HepG2 (cell line): ENCODE measurements around the gene RABL6. TPM values are rescaled to one million over a fixed set of nuclear protein-coding genes. Genes with fewer than 3 reads are reported as not detected.

Source experiments
- ATAC-seq: fragments of 200-7000 bp; cut with Tn5 transposase; 3 replicates; pipeline ENCODE4 v1.9.1; 2020; ENCODE audit warnings: mild to moderate bottlenecking, moderate library complexity
- BruUV-seq: library from RNA; stranded (reverse); fragments of 400-500 nt; replicated peaks from 2 replicates; lab custom pipeline; 2021; lab: Mats Ljungman, UMichigan
- CTCF ChIA-PET: fragments of 300-600 bp; formaldehyde crosslinking; extraction: SDS; loops from one replicate; lab custom pipeline; 2021; ENCODE audit warnings: low total read pairs, inconsistent platforms, low intra/inter-chr PET ratio; lab: Yijun Ruan, JAX
- POLR2A ChIA-PET: fragments of 350-600 bp; sonication (Branson Sonifier 250); formaldehyde crosslinking; loops from one replicate; lab custom pipeline; 2020; ENCODE audit warnings: antibody characterized with exemption, inconsistent platforms; lab: Yijun Ruan, JAX
- DNase-seq: peaks from one replicate; pipeline ENCODE4 v3.0.0-alpha.2; 2015; ENCODE audit warnings: low spot score
- FAIRE-seq: peaks from 3 replicates; lab custom pipeline; 2011; peaks lifted over from hg19 to GRCh38; lab: Jason Lieb, UNC
- H2AFZ ChIP-seq: one replicate; pipeline ENCODE4 v1.6.1; 2011; ENCODE audit warnings: low read length, inconsistent platforms
- H3K27ac ChIP-seq: fragments of 300-600 bp; 3 replicates; pipeline ENCODE4 v1.8.0; 2011; ENCODE audit warnings: mixed run types, mild to moderate bottlenecking, mixed read lengths, low read length, inconsistent platforms; ENCODE audit not compliant: insufficient read depth; ENCODE audit errors: extremely low read length
- H3K27me3 ChIP-seq, 2 experiments: fragments of 200-600 bp in 1 of 2; 2 replicates in 1 of 2; 3 replicates in 1 of 2; pipeline versions ENCODE4 v1.6.0 to v1.8.0; 2011; ENCODE audit warnings: low read length in 2 of 2, mild to moderate bottlenecking in 2 of 2, moderate library complexity in 2 of 2, inconsistent platforms in 1 of 2; ENCODE audit not compliant: insufficient read depth in 2 of 2, control insufficient read depth in 1 of 2
- H3K36me3 ChIP-seq, 2 experiments: fragments of 200-600 bp in 1 of 2; replicated peaks in 1 of 2; 2 replicates in 1 of 2; 3 replicates in 1 of 2; pipeline versions ENCODE4 v1.5.1 to v1.8.0; 2011; ENCODE audit warnings: low read length in 2 of 2, inconsistent platforms in 1 of 2; ENCODE audit not compliant: insufficient read depth in 2 of 2, control insufficient read depth in 1 of 2
- H3K4me1 ChIP-seq: 2 replicates; pipeline ENCODE4 v1.5.1; 2012; ENCODE audit warnings: low read length, inconsistent platforms; ENCODE audit not compliant: insufficient read depth
- H3K4me2 ChIP-seq: 2 replicates; pipeline ENCODE4 v1.6.0; 2011; ENCODE audit warnings: low read depth, low read length, inconsistent platforms
- H3K4me3 ChIP-seq, 3 experiments: fragments of 200-600 bp in 1 of 3; sonication (generic), shearing (Covaris generic) in 1 of 3; replicated peaks in 1 of 3; 2 replicates each; pipeline ENCODE4 v1.5.1; 2011 to 2016; ENCODE audit warnings: low read length in 3 of 3, inconsistent platforms in 2 of 3, low read depth in 2 of 3, mild to moderate bottlenecking in 2 of 3, control low read depth in 1 of 3, mixed read lengths in 1 of 3; ENCODE audit not compliant: insufficient read depth in 1 of 3
- H3K79me2 ChIP-seq: one replicate; pipeline ENCODE4 v1.6.1; 2011; ENCODE audit warnings: low read length, inconsistent platforms; ENCODE audit not compliant: insufficient read depth
- H3K9ac ChIP-seq: 2 replicates; pipeline ENCODE4 v1.6.0; 2011; ENCODE audit warnings: mild to moderate bottlenecking, low read depth, low read length, inconsistent platforms; ENCODE audit not compliant: insufficient read depth
- H3K9me3 ChIP-seq: 2 replicates; pipeline ENCODE4 v1.5.1; 2012; ENCODE audit warnings: mild to moderate bottlenecking, low read length
- H4K20me1 ChIP-seq: 2 replicates; pipeline ENCODE4 v1.6.0; 2011; ENCODE audit warnings: inconsistent platforms, mild to moderate bottlenecking, low read length, moderate library complexity; ENCODE audit not compliant: insufficient read depth
- ELF3 ChIP-seq: IDR thresholded peaks from 2 replicates; pipeline ENCODE4 v1.6.1; 2016; ENCODE audit warnings: missing genetic modification reagents, missing compliant biosample characterization
- FOXP1 ChIP-seq, 2 experiments: fragments of 450-650 bp in 1 of 2; IDR thresholded peaks; 2 replicates each; pipeline ENCODE4 v1.6.1; 2017 to 2018; ENCODE audit warnings: antibody characterized with exemption in 1 of 2
- GFI1 ChIP-seq: sonication (generic); formaldehyde crosslinking; IDR thresholded peaks from 2 replicates; pipeline ENCODE4 v1.5.0; 2020; ENCODE audit warnings: missing genetic modification reagents, mild to moderate bottlenecking, borderline replicate concordance
- HCFC1 ChIP-seq: fragments of 150-350 bp; IDR thresholded peaks from 2 replicates; pipeline ENCODE4 v1.6.1; 2014; ENCODE audit warnings: low read depth, low read length
- MYC ChIP-seq: sonication (generic); formaldehyde crosslinking; IDR thresholded peaks from 2 replicates; pipeline ENCODE4 v1.9.0; 2021; ENCODE audit warnings: missing genetic modification reagents, borderline replicate concordance
- PITX1 ChIP-seq: sonication (generic); formaldehyde crosslinking; IDR thresholded peaks from 2 replicates; pipeline ENCODE4 v1.5.1; 2020; ENCODE audit warnings: mild to moderate bottlenecking, missing genetic modification reagents
- RARA ChIP-seq: IDR thresholded peaks from 2 replicates; pipeline ENCODE4 v1.6.1; 2016; ENCODE audit warnings: missing genetic modification reagents, missing compliant biosample characterization
- SAP130 ChIP-seq: IDR thresholded peaks from 2 replicates; pipeline ENCODE4 v1.6.1; 2016; ENCODE audit warnings: low read depth
- SIX1 ChIP-seq: sonication (generic); formaldehyde crosslinking; IDR thresholded peaks from 2 replicates; pipeline ENCODE4 v1.4.0; 2020; ENCODE audit warnings: missing genetic modification reagents, borderline replicate concordance
- SOX5 ChIP-seq: IDR thresholded peaks from 2 replicates; pipeline ENCODE4 v1.6.1; 2016; ENCODE audit warnings: borderline replicate concordance
- TARDBP ChIP-seq: sonication (generic); formaldehyde crosslinking; IDR thresholded peaks from 2 replicates; pipeline ENCODE4 v1.8.0; 2022; ENCODE audit warnings: mild to moderate bottlenecking, missing genetic modification reagents
- WGBS: methylation state at CpG from one replicate; pipeline ENCODE4 v1.1.6; 2017; ENCODE audit warnings: low lambda C conversion rate; 5-methylcytosine and 5-hydroxymethylcytosine counted together
- in situ Hi-C: cut with HindIII; loops from 2 replicates; pipeline ENCODE4 v1.10.0; 2017; ENCODE audit warnings: low pct_unique_long_range_greater_than_20kb; ENCODE audit not compliant: extremely low pct_ligation_motif_present
- intact Hi-C: fragments of 100-400 bp; cut with micrococcal nuclease; formaldehyde crosslinking; loops from one replicate; pipeline ENCODE4 v1.10.0; 2022; ENCODE audit not compliant: unreplicated experiment
- polyA plus RNA-seq, 8 experiments: library from polyadenylated mRNA; depleted of rRNA in 3 of 8; stranded (reverse) in 7 of 8; unstranded in 1 of 8; fragments of >200 nt; fragmentation: Illumina TruSeq in 4 of 8; extraction: Trizol in 4 of 8; gene quantifications; 2 replicates each; pipeline versions ENCODE4 v1.2.1 to v1.2.3, GENCODE V29; 2011 to 2016; ENCODE audit warnings: low read depth in 4 of 8, missing spikeins in 1 of 8, mixed read lengths in 1 of 8; ENCODE audit not compliant: insufficient read depth in 1 of 8
- total RNA-seq, 5 experiments: library from RNA; depleted of rRNA; stranded (reverse); fragments of >200 nt; fragmentation: Illumina TruSeq; extraction: Trizol; gene quantifications; 2 replicates each; pipeline ENCODE4 v1.2.3, GENCODE V29; 2016; ENCODE audit warnings: low read depth in 1 of 5
- TF ChIP-seq, protein P1 (sequence below): sonication (generic); formaldehyde crosslinking; IDR thresholded peaks from 2 replicates; pipeline ENCODE4 v1.4.0; 2020; ENCODE audit warnings: missing genetic modification reagents
- TF ChIP-seq, protein P2 (sequence below): sonication (generic); formaldehyde crosslinking; IDR thresholded peaks from 2 replicates; pipeline ENCODE4 v1.5.1; 2020; ENCODE audit warnings: mild to moderate bottlenecking, missing genetic modification reagents, borderline replicate concordance

RABL6 gene
- total and polyA plus RNA-seq, 2 of the 13 experiments (the other 11 are each of a cell fraction or from before 2014, with no cell fraction given), result 81.5 to 125 TPM

DNA sequence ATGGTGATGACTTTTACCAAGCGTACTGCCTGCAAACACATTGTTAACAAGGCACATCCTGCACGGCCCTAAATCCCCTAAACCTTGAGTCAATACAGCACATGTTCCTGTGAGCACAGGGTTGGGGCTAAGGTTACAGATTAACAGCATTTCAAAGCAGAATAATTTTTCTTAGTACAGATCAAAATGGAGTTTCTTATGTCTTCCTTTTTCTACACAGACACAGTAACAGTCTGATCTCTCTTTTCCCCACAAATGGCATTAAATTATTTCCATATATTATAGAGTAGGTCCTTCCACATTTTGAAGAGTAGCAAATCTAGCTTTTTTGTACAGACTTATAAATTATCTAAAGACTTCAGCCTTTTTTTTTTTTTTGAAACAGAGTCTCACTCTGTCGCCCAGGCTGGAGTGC, 18.2 kb upstream of the RABL6 start:
- peak overlapping the region; percentile 91 for H3K27ac ChIP-seq
- 0 out of 5 replicates have a peak, but pooled peaks cover 0 to 12% of the 10 kb centered on the region in 2 experiments for H3K36me3 ChIP-seq
- DNase-seq (peak; percentile 89), FAIRE-seq (peak; percentile 70), ATAC-seq (no peak)
- H3K27me3 ChIP-seq, result no peaks in the 10 kb centered on the region; a peak in 1 of 5 replicates
- 0% methylated on average over 3 of the region's 3 CpGs for WGBS
- H3K4me2 ChIP-seq, result peak overlapping the region; percentile 91
- ChIA-PET POLR2A (interaction anchor here (1.6 kb wide), 1 partner anchor 10 kb away, joined by 22 read pairs; no protein-coding TSS in a partner anchor), CTCF (no interaction called here)
- intact Hi-C loops (loop anchor here (5.0 to 10.0 kb wide), 3 partner anchors 58 to 138 kb away; partner anchors contain the start of genes PHPT1 and TRAF2), in situ Hi-C loops (no loop called here)
- no peaks in the 10 kb centered on the region for H3K9me3 ChIP-seq
- H3K79me2 ChIP-seq, result peaks cover 25% of the 10 kb centered on the region
- BruUV-seq, result no TSS peak
- peak overlapping the region in 1 of 3 experiments; percentile 41; a peak in 1 of 6 replicates for H3K4me3 ChIP-seq
- peaks cover 82% of the 10 kb centered on the region for H3K4me1 ChIP-seq
- H4K20me1 ChIP-seq, result no peaks in the 10 kb centered on the region
- no peak overlapping the region for H2AFZ ChIP-seq
- peak overlapping the region; percentile 62 for H3K9ac ChIP-seq
- TF ChIP-seq SOX5 (CRISPR knock-in tag) (peak; percentile 50; the same call in 1 of the 2 replicates), SIX1 (CRISPR knock-in tag) (peak; percentile 59; the same call in 1 of the 2 replicates), MYC (peak; percentile 31; the same call in 1 of the 2 replicates), PITX1 (peak; percentile 99), TARDBP (CRISPR knock-in tag) (0 out of 2 replicates have a peak, but pooled peaks have one; percentile 37), GFI1 (CRISPR knock-in tag) (no peak), FOXP1 (IDR thresholded peaks at IDR 0.05) (no peak), FOXP1 (CRISPR knock-in tag; IDR thresholded peaks at IDR 0.05) (peak; percentile 36; the same call in 1 of the 2 replicates), RARA (CRISPR knock-in tag) (peak; percentile 68), HCFC1 (no peak), SAP130 (peak; percentile 58), ELF3 (CRISPR knock-in tag) (0 out of 2 replicates have a peak, but pooled peaks have one; percentile 46)
- TF ChIP-seq, protein P1, sequence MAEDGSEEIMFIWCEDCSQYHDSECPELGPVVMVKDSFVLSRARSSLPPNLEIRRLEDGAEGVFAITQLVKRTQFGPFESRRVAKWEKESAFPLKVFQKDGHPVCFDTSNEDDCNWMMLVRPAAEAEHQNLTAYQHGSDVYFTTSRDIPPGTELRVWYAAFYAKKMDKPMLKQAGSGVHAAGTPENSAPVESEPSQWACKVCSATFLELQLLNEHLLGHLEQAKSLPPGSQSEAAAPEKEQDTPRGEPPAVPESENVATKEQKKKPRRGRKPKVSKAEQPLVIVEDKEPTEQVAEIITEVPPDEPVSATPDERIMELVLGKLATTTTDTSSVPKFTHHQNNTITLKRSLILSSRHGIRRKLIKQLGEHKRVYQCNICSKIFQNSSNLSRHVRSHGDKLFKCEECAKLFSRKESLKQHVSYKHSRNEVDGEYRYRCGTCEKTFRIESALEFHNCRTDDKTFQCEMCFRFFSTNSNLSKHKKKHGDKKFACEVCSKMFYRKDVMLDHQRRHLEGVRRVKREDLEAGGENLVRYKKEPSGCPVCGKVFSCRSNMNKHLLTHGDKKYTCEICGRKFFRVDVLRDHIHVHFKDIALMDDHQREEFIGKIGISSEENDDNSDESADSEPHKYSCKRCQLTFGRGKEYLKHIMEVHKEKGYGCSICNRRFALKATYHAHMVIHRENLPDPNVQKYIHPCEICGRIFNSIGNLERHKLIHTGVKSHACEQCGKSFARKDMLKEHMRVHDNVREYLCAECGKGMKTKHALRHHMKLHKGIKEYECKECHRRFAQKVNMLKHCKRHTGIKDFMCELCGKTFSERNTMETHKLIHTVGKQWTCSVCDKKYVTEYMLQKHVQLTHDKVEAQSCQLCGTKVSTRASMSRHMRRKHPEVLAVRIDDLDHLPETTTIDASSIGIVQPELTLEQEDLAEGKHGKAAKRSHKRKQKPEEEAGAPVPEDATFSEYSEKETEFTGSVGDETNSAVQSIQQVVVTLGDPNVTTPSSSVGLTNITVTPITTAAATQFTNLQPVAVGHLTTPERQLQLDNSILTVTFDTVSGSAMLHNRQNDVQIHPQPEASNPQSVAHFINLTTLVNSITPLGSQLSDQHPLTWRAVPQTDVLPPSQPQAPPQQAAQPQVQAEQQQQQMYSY (CRISPR knock-in tag), result no peak
- TF ChIP-seq, protein P2, sequence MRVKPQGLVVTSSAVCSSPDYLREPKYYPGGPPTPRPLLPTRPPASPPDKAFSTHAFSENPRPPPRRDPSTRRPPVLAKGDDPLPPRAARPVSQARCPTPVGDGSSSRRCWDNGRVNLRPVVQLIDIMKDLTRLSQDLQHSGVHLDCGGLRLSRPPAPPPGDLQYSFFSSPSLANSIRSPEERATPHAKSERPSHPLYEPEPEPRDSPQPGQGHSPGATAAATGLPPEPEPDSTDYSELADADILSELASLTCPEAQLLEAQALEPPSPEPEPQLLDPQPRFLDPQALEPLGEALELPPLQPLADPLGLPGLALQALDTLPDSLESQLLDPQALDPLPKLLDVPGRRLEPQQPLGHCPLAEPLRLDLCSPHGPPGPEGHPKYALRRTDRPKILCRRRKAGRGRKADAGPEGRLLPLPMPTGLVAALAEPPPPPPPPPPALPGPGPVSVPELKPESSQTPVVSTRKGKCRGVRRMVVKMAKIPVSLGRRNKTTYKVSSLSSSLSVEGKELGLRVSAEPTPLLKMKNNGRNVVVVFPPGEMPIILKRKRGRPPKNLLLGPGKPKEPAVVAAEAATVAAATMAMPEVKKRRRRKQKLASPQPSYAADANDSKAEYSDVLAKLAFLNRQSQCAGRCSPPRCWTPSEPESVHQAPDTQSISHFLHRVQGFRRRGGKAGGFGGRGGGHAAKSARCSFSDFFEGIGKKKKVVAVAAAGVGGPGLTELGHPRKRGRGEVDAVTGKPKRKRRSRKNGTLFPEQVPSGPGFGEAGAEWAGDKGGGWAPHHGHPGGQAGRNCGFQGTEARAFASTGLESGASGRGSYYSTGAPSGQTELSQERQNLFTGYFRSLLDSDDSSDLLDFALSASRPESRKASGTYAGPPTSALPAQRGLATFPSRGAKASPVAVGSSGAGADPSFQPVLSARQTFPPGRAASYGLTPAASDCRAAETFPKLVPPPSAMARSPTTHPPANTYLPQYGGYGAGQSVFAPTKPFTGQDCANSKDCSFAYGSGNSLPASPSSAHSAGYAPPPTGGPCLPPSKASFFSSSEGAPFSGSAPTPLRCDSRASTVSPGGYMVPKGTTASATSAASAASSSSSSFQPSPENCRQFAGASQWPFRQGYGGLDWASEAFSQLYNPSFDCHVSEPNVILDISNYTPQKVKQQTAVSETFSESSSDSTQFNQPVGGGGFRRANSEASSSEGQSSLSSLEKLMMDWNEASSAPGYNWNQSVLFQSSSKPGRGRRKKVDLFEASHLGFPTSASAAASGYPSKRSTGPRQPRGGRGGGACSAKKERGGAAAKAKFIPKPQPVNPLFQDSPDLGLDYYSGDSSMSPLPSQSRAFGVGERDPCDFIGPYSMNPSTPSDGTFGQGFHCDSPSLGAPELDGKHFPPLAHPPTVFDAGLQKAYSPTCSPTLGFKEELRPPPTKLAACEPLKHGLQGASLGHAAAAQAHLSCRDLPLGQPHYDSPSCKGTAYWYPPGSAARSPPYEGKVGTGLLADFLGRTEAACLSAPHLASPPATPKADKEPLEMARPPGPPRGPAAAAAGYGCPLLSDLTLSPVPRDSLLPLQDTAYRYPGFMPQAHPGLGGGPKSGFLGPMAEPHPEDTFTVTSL, result peak; percentile 29; the same call in 1 of the 2 replicates
